ENCODE measurements around the gene MOV10. TPM values are rescaled to one million over a fixed set of nuclear protein-coding genes. Genes with fewer than 3 reads are reported as not detected.
A peak's percentile ranks its signal among the peaks of the same experiment; 100 is the strongest.

Gene MOV10
- total and polyA plus RNA-seq, 10 of the 15 experiments (the other 5 are each of a cell fraction or from before 2014, with no cell fraction given), result 21.0 to 80.3 (median 49.8) TPM

DNA sequence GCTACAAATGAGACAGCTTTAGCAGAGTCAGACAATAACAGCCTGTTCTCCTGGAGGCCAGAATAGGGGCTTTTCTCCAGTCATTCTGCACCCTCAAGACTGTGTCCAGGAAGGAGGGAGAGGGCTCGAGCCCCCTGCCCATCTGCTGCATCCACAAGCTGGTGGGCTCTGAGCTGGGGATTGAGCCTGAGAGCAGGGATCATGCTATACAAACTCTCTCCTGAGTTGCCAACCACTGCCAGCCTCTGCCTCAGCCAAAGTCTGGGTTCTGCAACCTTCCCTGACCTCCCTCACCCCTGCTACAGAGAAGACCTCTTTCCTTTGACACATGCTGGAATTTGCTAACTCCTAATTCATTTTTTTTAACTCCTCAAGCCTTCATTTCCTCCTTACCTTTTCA lies 55.5 kb downstream of the MOV10 start (continued):
- TF ChIP-seq, protein P1, sequence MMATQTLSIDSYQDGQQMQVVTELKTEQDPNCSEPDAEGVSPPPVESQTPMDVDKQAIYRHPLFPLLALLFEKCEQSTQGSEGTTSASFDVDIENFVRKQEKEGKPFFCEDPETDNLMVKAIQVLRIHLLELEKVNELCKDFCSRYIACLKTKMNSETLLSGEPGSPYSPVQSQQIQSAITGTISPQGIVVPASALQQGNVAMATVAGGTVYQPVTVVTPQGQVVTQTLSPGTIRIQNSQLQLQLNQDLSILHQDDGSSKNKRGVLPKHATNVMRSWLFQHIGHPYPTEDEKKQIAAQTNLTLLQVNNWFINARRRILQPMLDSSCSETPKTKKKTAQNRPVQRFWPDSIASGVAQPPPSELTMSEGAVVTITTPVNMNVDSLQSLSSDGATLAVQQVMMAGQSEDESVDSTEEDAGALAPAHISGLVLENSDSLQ (IDR thresholded peaks at IDR 0.05), result no peak
- no peak for TF ChIP-seq KDM1A (IDR thresholded peaks at IDR 0.05; ENCODE audit: borderline replicate concordance)
- TF ChIP-seq GATAD2B (conservative IDR thresholded peaks at IDR 0.05; ENCODE audit: low read depth), result no peak

DNA sequence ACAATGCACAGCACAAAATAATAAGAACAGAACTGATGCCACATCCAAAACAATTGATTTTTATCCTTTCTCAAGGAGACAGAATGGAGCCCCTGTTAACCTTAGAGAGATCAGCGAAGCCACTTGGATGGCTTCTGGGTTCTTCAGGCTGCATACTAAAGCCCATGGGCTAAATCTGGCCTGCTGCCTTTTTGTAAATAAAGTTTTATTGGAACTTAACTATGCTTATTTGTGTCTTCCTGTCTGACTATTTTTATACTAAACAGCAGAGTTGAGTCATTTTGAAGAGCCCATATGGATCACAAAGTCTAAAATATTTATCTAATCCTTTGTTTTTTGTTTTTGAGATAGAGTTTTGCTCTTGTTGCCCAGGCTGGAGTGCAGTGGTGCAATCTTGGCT lies 57.0 kb downstream of the MOV10 start:
- Histone ChIP-seq H3K4me1 (ENCODE audit: control insufficient read depth, insufficient read depth, low read length) (no peaks in the 10 kb centered on the region), H2AFZ (ENCODE audit: control insufficient read depth, low read depth, low read length) (no peak overlapping the region), H3K27ac (ENCODE audit: control insufficient read depth, insufficient read depth) (no peak overlapping the region), H3K79me2 (ENCODE audit: control insufficient read depth, insufficient read depth, low read length) (no peaks in the 10 kb centered on the region), H3K36me3 (ENCODE audit: control insufficient read depth in 2 of 2, insufficient read depth in 2 of 2, low read length in 1 of 2) (no peaks in the 10 kb centered on the region), H3K9ac (ENCODE audit: control insufficient read depth, insufficient read depth, low read length) (no peak overlapping the region), H3K4me2 (ENCODE audit: control insufficient read depth, insufficient read depth) (no peak overlapping the region), H4K20me1 (ENCODE audit: control insufficient read depth, insufficient read depth) (no peaks in the 10 kb centered on the region), H3K9me3 (replicated peaks; ENCODE audit: control insufficient read depth, insufficient read depth, low read length) (no peaks in the 10 kb centered on the region), H3K4me3 (no peak overlapping the region), H3K27me3 (replicated peaks in 1 of 2; ENCODE audit: control insufficient read depth in 2 of 2, insufficient read depth in 2 of 2, low read length in 1 of 2) (no peaks in the 10 kb centered on the region)
- FAIRE-seq, result no peak
- BruUV-seq (replicated peaks), result no TSS peak
- POLR2A ChIA-PET, result no interaction called here
- WGBS (ENCODE audit: insufficient coverage, insufficient replicate concordance, low lambda C conversion rate, missing lambda C conversion rate), result 43% methylated on average over 1 of the region's 1 CpG
- SMC1A ChIA-PET (ENCODE audit: uncharacterized antibody, unreplicated experiment), result interaction anchor here (1.0 to 1.8 kb wide), 2 partner anchors 14 to 318 kb away, joined by 4 read pairs; no protein-coding TSS in a partner anchor
- no peak for DNase-seq (ENCODE audit: low read depth, low spot score)
- no peak for ATAC-seq
- RAD21 ChIA-PET (ENCODE audit: unreplicated experiment), result no interaction called here
- CTCF ChIA-PET, result interaction anchor here (2.3 to 2.6 kb wide), 3 partner anchors 11 to 72 kb away, joined by 7 to 17 read pairs (median 16); partner anchors contain the start of gene PPM1J
- TF ChIP-seq, protein P2, sequence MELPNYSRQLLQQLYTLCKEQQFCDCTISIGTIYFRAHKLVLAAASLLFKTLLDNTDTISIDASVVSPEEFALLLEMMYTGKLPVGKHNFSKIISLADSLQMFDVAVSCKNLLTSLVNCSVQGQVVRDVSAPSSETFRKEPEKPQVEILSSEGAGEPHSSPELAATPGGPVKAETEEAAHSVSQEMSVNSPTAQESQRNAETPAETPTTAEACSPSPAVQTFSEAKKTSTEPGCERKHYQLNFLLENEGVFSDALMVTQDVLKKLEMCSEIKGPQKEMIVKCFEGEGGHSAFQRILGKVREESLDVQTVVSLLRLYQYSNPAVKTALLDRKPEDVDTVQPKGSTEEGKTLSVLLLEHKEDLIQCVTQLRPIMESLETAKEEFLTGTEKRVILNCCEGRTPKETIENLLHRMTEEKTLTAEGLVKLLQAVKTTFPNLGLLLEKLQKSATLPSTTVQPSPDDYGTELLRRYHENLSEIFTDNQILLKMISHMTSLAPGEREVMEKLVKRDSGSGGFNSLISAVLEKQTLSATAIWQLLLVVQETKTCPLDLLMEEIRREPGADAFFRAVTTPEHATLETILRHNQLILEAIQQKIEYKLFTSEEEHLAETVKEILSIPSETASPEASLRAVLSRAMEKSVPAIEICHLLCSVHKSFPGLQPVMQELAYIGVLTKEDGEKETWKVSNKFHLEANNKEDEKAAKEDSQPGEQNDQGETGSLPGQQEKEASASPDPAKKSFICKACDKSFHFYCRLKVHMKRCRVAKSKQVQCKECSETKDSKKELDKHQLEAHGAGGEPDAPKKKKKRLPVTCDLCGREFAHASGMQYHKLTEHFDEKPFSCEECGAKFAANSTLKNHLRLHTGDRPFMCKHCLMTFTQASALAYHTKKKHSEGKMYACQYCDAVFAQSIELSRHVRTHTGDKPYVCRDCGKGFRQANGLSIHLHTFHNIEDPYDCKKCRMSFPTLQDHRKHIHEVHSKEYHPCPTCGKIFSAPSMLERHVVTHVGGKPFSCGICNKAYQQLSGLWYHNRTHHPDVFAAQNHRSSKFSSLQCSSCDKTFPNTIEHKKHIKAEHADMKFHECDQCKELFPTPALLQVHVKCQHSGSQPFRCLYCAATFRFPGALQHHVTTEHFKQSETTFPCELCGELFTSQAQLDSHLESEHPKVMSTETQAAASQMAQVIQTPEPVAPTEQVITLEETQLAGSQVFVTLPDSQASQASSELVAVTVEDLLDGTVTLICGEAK (IDR thresholded peaks at IDR 0.05; ENCODE audit: borderline replicate concordance), result peak; percentile 59
- TF ChIP-seq NFXL1 (IDR thresholded peaks at IDR 0.05; ENCODE audit: borderline replicate concordance), result no peak
- intact Hi-C loops (cut with micrococcal nuclease; ENCODE audit: unreplicated experiment) (no loop called here), in situ Hi-C loops (cut with MboI) (no loop called here)

Measured in GM12878 (cell line).